CD4-positive, alpha-beta T cell treated with Interleukin-4 for 1 hour (primary cell): ENCODE data around the gene C7orf57.

Experiments
- DNase-seq, 2 donors: peaks; one replicate each; pipeline ENCODE4 v3.0.0-alpha.2; 2020 to 2022

Gene C7orf57

DNA sequence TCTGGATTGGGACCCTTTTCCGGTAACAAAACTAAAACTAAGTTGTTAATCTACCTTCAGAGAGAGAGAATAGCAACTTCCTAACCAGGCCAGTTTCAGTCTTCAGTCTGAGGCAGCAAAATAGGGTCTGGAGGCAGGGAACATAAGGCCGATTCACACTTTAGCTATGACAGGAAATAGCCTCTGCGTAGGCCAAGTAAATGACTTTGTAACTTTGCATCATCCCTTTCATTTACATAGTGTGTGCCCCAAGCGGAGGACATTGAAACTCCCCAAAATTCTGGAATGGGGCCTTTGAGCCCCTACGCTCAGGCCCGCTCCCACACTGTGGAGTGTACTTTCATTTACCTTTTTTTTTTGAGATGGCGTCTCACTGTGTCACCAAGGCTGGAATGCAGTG lies 52.0 kb downstream of the C7orf57 start:
- peak; percentile 43 to 49 for DNase-seq

DNA sequence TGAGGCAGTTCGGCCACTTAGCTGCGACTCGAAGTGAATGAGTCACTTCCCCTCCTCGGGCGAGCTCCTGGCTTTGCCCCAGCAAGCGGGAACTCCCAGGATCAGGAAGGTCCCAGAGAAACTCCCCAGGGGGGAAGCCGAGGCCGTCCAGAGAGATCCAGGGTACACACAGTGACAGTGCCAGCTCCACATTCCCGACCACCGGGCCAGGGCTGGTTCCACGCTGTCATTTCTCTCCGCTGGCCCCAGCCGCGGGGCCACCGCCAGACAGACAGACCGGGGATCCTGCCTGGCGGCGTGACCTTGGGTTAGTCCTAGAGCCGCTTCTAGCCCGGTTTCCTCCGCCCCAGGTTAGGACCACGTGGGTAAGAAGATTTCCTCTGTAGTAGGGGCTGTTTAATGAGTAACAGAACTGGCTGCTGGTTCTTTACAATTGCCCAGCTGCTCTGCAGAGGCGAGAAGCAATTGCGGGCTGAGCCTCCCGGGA lies 53.3 kb downstream of the C7orf57 start:
- no peak for DNase-seq

DNA sequence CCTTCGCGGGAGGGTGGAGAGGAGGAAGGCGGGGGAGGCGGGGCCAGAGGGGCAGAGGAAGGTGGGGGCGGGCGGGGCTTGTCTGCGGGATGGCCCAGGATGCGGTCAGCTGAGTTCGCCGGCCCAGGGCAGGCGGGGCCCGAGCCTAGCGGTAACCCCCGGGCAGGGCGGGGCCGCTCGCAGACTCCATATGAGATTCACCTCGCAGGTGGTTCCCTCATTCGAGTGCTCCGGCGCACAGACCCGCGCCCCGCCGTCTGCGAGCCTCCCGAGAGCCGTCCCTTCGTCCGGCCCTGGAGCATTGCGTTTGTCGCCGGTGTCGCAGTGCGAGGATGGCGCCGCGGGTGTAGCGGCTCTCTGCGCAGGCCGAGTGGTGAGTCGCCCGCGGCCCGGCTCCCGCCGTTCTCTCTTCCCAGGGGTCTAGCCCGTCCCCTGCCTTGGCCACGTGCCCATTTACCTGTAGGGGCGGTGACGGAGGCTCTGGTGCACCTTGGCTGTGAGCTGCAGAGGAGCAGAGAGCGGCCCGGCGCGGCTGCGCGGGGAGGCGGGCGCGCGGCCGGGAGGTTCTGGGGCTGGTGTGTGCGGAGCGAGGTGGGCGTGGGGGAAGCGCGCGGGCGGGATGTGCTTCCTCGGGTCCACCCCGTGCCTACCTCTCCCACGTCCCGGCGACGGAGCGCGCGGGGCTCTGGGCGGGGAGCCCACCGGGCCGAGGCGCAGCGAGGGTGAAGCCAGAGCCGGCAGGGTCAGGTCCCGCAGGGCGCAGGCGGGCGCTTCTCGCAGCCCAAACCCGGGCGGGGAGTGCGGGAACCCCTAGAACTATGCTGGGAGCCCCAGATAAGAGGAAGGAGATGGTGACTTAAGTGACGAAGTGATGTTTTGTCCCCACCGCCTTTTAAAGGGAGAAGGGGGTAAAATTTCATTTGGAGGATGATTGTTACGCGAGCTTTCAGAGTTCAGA lies 54.0 kb downstream of the C7orf57 start, which contains the start of gene UPP1:
TSS of gene UPP1 (plus strand) at position 220 of the 958 bp plus-strand sequence. CDS start 5,519 bp downstream, outside the sequence.
- peak; percentile 93 to 94 for DNase-seq

DNA sequence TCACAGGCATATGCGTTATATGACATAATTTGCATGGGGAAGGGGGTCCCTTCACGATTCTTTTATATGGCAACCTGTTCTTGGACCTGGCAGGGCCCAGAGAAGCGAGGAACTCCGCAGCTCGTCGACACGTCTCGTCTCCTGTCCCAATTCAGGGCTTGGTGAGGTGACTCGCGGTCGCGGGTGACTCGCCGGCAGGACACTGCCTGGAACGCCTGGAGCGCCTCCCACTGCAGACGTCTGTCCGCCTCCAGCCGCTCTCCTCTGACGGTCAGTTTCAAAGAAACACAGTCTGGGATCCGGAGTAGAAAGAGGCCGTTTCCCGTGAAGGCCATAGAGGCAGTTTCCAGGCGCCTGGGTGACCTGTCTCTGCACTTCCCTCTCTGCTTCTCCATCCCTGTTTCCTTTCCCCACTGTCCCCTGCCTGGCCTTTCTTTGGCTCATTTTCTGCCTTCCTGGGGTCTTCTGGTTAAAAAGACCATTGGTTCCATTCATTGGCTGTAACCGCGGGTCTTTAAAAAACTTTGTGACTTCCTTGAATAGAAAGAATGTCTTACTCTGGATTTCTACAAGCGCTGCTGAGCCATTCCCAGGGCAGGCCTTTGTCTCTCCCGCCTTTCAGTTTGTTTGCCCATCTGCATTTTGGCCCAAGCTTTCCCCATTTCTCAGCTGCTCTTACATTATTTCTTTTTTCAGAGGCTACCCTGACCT lies 54.9 kb downstream of the C7orf57 start:
- peak in 1 of 2 donors; percentile 40 for DNase-seq

DNA sequence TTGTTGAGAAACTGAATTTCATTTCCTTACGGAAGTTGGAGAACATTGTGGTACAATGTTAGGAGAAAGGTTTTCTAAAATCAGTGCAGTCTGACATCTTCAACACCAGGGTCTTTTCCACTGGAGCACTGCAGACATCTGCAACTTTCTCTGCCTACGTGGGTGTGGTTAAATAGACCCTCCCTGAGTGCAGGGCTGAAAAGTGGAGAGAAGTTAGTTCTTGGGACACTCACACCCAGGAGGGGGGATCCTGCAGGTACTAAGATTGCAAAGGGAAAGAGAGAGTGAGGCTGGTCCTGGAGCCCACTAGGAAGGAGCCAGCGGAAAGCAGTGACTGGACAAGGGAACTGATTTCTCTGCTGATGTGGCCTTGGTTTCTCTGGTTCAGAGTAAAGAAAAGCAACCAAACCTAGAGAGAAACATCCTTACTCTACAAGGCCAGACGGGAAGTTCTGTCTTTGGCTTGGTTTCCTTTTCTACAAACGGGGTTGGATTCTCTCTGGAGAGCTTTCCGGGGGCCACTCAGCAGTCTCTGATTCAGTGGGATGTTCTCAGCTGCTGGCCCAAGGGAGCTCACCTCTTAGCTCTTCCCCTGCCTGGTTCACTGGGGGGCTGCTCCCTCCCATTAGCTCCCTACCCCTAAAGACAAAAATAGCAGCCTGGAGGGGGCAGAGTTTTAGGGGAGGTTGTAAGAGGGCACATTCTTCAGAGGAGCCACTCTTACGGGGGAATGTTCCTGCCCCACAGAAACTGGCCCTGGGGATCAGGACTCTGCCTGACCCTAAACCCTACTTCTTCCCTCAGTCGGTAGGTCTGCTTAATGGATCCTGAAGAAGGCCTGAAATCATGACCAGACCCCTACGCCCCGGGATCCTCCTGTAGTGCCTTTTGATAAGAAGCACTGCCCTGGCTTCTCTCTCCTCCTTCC lies 56.4 kb downstream of the C7orf57 start:
- no peak for DNase-seq

DNA sequence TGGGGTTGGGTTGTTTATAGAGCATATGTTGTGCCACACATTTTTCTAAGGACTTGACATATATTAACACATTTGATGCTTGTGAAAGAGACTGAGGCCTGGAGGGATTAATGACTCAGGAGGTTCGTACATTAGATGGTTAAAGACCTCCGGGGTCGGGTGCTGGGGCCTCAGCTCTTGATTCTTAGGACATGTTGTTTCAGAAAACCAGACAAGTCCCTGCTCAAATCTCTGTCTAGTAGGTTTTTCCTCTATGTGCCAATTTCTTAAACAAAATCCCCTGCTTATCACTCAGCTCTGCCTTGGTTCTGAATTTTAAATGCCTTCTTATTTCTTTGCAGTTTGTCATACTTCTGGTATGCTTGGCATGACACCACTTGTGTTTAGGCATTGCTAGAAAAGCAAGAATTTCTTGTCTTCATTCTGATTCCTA lies 59.5 kb downstream of the C7orf57 start:
- DNase-seq = no peak

DNA sequence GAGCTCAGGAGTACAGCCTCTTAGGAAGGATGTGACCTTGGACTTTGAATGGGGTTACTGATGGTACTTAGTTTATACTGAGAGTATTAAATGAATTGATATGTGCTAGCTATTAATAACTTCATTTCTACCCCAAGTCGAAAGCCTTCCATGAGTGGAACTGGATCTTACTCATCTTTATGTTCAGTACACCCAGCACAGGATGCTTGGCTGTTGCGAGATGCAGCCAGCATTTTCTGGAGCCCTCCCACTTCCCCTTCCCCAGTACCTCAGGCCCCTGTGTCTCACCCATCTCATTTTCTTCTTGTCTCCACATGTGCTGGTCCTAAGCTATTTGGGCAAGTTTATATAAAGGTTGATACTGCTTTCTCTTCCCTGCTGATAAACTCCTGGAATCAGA lies 60.9 kb downstream of the C7orf57 start:
- peak; percentile 22 to 61 for DNase-seq

DNA sequence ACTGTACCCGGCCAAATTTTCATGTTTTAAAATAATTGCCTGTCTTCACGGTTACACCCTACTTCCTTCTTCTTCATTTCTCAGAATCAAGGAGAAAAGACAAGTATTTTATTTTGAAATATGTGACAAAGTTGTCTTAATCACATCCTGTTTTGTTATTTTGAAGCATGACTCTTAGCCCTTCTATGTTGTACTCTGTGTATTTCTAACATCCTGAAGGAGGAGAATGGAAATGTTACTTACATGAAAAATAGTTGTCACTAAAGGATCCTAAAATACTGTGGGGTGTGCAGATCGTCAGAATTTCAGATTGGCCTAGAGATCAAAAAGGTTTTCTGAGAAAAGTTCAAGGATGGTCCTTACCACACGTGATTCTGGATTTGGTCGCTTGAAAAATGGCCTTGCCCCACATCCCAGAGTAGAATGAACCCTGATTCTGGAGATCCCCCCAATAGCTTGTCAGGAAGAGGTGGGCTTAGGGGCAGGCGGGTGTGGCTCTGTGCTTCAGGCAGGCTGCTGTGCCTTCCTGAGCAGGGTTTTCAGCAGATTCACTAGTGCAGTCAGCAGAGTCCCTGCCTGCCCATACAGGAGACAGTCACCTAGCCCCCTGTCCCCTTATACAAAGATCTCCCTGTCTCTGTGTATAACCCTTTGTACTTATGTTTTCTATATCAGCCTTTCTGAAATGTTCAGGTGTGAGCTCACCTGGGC lies 62.3 kb downstream of the C7orf57 start:
- peak in 1 of 2 donors; percentile 53 for DNase-seq

DNA sequence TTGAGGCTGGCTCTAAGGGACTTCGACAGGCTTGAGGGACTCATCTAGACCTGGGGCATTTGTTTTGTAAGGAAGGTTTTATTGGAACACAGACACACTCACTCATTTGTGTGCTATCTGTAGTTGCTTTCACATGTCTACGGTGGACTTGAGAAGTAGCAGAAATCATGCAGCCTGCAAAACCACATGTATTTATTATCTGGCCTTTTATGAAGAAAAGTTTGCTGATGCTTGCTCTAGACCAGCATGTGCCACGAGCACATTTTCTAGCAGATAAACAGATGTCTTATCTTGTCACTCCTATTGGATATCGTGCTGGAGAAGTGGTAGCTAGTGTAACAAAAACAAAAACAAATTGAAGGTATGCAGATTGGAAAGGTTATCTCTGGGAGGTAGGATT lies 63.5 kb downstream of the C7orf57 start:
- no peak for DNase-seq

DNA sequence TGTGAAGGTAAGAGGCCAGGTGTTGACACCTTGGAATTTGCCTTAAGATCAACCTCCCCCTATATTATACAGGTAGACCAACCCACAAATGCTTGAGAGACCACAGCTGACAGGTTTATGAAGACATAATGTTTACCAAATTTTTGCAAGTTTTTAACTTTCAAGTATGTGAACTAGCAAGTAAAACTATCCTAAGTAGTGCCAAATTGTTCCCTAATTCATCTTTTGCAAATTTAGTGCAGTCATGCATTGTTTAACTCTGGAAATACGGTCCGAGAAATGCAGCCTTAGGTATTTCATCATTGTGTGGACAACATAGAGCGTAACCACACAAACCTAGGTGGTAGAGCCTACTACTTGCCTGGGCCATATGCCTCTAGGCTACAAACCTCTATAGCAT lies 64.4 kb downstream of the C7orf57 start:
- no peak for DNase-seq

DNA sequence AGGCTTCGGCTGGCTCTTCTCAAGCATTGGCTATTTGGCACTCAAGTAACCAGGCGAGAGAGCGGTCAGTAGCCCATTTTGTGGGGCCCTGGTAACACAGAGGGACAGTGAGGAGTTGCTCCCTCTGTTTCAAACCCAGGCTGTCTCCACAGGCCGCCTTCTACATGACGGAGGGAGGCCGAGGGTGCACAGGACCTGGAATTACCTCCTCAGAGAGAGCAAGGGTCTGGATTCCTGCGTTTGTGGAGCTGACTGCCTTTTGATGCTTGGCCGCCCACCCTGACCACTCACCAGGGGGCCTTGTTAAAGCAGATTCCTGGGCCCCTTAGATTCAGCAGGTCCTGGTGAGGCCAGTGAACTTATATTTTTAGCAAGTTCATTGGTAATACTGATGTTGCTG lies 66.0 kb downstream of the C7orf57 start:
- DNase-seq = no peak

DNA sequence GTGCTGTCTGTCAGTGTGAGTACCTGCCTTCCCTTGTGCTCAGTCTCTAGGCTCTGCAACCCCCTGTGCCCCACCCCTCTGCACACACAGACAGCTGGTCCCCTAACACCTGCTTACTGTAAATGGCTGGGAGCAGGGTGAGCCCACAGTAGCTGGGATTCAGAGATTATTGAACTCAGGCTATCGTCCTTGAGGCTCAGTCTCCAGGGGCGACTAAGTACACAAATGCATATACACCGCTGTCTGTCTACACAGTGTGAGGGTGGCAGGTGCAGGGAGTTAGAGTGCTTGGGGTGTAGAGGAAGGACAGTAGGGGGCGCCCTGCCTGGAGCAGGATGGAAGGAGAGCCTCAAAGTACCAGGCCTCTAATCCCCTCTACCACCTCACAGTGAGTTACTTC lies 66.6 kb downstream of the C7orf57 start:
- no peak for DNase-seq

DNA sequence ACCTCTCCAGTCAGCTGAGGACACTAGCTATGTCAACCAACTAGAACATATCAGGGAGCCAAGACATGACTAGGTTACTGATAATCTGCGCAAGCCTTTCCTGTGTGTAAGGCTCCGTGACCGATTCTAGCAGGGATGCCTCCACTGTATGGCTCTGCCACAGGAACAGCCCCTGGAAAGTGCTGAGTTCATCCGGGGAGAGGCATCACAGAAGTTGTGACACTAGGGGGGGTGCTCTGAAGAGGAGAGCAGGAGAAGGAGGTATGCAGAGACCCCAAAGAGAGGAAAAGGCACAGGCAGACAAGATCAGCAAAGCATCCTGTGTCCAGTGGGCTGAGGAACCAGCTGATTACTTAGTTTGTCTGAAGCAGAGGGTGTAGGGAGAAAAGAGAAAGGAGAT lies 67.2 kb downstream of the C7orf57 start:
- no peak for DNase-seq

DNA sequence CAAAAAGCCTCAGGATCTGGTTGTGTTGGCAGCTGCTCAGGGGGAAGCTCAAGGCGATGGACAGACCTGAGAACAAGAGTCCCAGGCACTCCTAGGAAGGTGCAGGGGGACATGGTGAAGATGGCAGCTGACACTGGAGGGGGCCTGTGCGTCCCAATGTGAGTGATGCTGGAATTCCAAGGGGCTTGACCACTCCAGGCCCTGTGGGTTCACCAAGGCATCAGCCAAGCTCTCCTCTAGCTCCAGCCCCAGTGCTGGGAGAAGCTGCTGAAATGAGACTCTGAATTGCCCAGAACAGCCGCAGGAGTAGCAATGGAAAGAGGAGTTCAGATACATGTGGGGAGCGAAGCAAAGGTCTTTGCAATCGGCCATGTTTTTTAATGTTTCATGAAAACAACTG lies 69.7 kb downstream of the C7orf57 start:
- DNase-seq = no peak

DNA sequence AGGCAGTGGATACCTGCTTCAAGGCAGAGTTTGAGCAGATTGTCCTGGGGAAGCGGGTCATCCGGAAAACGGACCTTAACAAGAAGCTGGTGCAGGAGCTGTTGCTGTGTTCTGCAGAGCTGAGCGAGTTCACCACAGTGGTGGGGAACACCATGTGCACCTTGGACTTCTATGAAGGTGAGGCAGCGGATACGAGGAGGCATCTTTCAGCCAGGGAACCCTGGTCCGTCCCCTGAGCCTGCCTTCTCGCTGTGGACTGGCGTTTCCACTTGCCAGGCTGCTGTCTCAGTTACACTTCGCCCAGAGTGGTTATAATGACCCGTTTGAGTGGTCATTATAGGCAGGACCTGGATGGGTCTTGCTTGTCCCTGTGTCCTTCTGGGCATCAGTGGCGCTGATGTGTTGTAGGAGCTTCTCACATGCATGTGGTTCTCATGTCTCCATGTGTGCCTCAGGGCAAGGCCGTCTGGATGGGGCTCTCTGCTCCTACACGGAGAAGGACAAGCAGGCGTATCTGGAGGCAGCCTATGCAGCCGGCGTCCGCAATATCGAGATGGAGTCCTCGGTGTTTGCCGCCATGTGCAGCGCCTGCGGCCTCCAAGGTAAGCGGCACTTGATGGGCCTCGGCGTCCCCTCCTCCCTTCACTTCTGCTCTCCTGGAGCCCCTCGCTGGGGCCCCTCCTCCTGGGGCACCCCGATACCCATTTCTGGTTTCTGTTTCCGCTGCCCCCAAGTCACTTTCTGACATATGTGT lies 71.7 kb downstream of the C7orf57 start:
- no peak for DNase-seq

DNA sequence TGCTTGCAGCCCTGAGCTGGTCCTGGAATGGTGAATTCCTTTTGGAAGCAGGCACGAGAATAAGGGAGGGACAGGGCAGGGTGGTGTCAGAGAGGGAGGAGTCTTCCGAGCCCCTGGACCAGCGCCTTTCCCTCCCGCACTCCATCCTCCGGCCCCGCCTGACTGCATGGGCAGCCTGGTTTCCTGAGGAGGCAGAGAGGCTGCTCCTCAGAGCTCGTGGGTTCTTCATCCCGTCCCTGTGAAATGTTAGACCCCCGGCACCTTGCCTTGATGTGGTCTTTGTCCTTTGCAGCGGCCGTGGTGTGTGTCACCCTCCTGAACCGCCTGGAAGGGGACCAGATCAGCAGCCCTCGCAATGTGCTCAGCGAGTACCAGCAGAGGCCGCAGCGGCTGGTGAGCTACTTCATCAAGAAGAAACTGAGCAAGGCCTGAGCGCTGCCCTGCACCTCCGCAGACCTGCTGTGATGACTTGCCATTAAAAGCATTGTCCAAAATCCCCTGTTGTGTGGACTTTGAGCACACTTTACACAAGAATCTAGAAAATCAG lies 72.7 kb downstream of the C7orf57 start:
- no peak for DNase-seq

DNA sequence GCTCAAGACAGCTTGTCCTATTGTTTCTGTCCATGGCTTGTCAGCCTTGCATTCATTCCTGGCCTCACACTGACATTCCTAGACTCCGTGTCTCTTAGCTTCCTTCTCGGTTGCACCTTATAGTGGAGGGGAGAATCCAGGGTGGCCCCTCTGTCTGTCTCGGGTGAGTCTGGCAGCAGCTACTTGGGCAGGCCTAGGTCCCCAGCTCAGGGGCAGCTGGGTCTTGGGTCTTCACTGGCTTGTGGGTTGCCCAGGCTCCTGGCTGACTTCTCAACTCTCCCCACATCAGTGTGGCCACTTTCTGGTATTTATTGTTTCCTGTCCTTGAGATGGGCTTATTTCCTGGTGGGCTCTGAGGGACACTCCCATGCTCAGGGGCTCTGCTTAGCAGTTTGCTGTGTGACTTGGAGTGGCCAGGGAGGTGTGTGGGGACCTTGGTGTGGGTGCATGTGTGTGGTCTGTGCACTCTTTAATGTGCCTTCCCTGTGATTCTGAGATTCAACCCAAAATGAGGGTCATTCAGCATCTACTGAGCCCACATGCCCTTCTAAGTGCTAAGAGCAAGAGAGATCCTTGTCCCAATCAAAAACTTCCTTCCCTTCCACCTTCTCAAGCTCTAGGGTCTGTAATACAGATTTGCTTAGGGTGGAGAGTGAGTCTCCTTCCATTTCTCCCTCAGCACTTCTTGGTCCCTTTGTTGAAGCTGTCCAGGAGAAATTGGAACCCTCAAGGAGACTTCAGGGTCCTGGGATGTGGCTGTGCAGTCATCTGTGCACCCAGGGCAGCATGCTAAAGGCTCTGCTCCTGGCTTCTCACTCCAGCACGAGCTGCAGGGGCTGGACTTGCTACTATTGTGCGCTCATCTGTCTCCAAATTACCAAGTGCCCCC lies 73.9 kb downstream of the C7orf57 start:
- DNase-seq = no peak

DNA sequence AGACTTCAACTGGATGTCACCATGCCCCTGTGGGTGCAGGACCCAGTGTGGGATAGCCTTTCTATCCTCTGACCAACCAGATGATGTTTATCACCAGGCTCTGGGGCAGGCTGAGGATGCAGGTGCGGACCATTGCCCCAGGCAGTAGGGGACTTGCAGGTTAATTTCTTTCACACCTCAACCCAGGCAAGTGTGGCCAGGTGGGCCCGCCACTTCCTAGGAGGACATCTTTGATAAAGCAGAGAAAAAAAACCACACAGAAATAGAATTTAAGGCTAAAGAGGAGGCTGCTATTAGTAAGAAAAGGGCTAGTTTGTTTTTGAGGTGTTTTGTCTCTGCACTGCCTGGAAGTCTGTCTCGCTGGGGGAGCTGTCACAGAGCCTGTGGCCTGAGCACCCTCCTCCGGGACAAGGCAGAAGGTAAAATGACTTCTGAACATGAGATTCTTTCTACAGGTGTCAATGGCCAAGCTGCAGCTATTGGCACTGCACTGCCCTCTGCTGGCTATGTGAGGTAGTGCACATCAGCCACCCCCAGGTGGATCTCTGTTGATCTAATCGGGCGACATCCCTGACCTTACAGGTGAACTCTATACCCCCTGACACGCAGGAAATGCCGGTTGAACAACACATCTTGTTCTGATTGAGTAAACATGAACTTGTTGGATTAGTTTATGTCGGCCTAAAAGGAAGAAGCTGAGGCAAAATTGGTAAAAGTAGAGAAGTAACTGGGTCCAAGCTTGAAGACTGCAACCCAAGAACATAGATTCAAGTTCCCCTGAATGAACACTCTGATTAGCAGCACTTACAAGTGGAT lies 74.7 kb downstream of the C7orf57 start:
- DNase-seq = peak; percentile 85 to 90

DNA sequence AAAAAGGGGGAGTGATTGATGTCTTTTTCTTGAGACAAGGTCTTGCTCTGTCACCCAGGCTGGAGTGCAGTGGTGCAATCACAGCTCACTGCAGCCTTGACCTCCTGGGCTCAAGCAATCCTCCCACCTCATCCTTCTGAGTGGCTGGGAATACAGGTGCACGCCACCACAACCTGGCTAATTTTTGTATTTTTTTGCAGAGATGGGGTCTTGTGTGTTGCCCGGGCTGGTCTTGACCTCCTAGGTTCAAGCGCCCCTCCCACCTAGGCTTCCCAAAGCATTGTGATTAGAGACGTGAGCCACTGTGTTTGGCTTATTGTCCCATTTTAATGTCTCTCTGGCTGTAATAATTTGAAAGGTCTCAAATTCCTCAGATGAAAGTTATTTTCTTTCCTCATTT lies 75.5 kb downstream of the C7orf57 start:
- no peak for DNase-seq
